ENCODE results near the gene SEPTIN5. TPM values are rescaled to one million over a fixed set of nuclear protein-coding genes. Genes with fewer than 3 reads are reported as not detected.

SEPTIN5 gene
- total and polyA plus RNA-seq, 9 of the 15 experiments (the other 6 are each of a cell fraction or from before 2014, with no cell fraction given), result 0.03 to 195 (median 119) TPM

- TF ChIP-seq TBL1XR1 (IDR thresholded peaks at IDR 0.05; ENCODE audit: low read length in 2 of 2) (peak; percentile 35 to 78; a peak in 2 of 4 replicates), MLX (CRISPR knock-in tag; conservative IDR thresholded peaks at IDR 0.05) (peak in 1 of 2 experiments; percentile 96; a peak in 2 of 4 replicates), HLTF (IDR thresholded peaks at IDR 0.05) (peak; percentile 99), KLF13 (tag; IDR thresholded peaks at IDR 0.05; ENCODE audit: borderline replicate concordance, low read depth) (peak; percentile 99; the same call in 1 of the 2 replicates), HDAC2 (IDR thresholded peaks at IDR 0.05) (peak; percentile 96), NRF1 (conservative IDR thresholded peaks at IDR 0.05 in 1 of 2, IDR thresholded peaks at IDR 0.05 in 1 of 2) (peak; percentile 78 to 82), MYBL2 (IDR thresholded peaks at IDR 0.05; ENCODE audit: low read depth) (no peak), MYBL2 (CRISPR knock-in tag; IDR thresholded peaks at IDR 0.05; ENCODE audit: borderline replicate concordance) (no peak), ZNF384 (IDR thresholded peaks at IDR 0.05; ENCODE audit: low read depth, low read length) (peak; percentile 59; the same call in 1 of the 2 replicates), HNRNPL (IDR thresholded peaks at IDR 0.05; ENCODE audit: low read depth, low read length) (peak; percentile 88), BHLHE40 (IDR thresholded peaks at IDR 0.05; ENCODE audit: low read length) (peak; percentile 83), NKRF (IDR thresholded peaks at IDR 0.05; ENCODE audit: borderline replicate concordance) (peak; percentile 90), CGGBP1 (CRISPR knock-in tag; IDR thresholded peaks at IDR 0.05) (peak; percentile 77), BCOR (IDR thresholded peaks at IDR 0.05) (peak; percentile 94), SMARCA5 (IDR thresholded peaks at IDR 0.05) (peak; percentile 97), ARID2 (IDR thresholded peaks at IDR 0.05) (peak; percentile 98), TAL1 (IDR thresholded peaks at IDR 0.05) (no peak), FOXP4 (CRISPR knock-in tag; IDR thresholded peaks at IDR 0.05; ENCODE audit: borderline replicate concordance) (no peak)
Observed at GRCh38 chr22:19717691-19718455, 3.6 kb downstream of the SEPTIN5 start (continued).
